Inflammatory macrophage (primary cell): ENCODE data around the gene ZNF81.
A peak's percentile ranks its signal among the peaks of the same experiment; 100 is the strongest.
"Not testable (repeated sequence)": the region's sequence is repeated elsewhere in the genome, so short reads cannot be mapped to it uniquely, and the experiment has no call there.

Experiments used
- DNase-seq, 2 donors: peaks; one replicate each; pipeline ENCODE4 v3.0.0-alpha.2; 2020 to 2022

Gene ZNF81

GRCh38 chrX:47936224-47936939 lies 99.7 kb downstream of the ZNF81 start:
- peak in 1 of 2 donors; percentile 5 for DNase-seq

- DNase-seq, result no peak
These were observed 100.2 kb downstream of the ZNF81 start for GRCh38 chrX:47936940-47937317.

GRCh38 chrX:47940448-47940847 lies 103.7 kb downstream of the ZNF81 start:
- no peak for DNase-seq

- no peak for DNase-seq
These were observed 104.7 kb downstream of the ZNF81 start for GRCh38 chrX:47941423-47941822.

- DNase-seq, result not testable (repeated sequence)
These were observed 118.6 kb downstream of the ZNF81 start for GRCh38 chrX:47955295-47955694.

- no peak for DNase-seq
These were observed 119.3 kb downstream of the ZNF81 start for GRCh38 chrX:47956016-47956415.

GRCh38 chrX:47958206-47958605 lies 121.5 kb downstream of the ZNF81 start:
- not testable (repeated sequence) for DNase-seq

GRCh38 chrX:47958761-47959342 lies 122.2 kb downstream of the ZNF81 start:
- peak in 1 of 2 donors; percentile 5 for DNase-seq

- peak; percentile 73 to 75 for DNase-seq
These were observed 123.7 kb downstream of the ZNF81 start for GRCh38 chrX:47960406-47960805.

GRCh38 chrX:47961830-47962229 lies 125.1 kb downstream of the ZNF81 start:
- peak in 1 of 2 donors; percentile 0 for DNase-seq

- not testable (repeated sequence) for DNase-seq
These were observed 128.8 kb downstream of the ZNF81 start for GRCh38 chrX:47965526-47965925.
